K562 (cell line): ENCODE results near the gene KIF26B. TPM values are rescaled to one million over a fixed set of nuclear protein-coding genes. Genes with fewer than 3 reads are reported as not detected.

Experiments
- ATAC-seq: fragments of 200-7000 bp; cut with Tn5 transposase; 3 replicates; pipeline ENCODE4 v1.9.1; 2020; ENCODE audit warnings: moderate library complexity
- BruUV-seq: library from RNA; stranded (reverse); fragments of 400-500 nt; replicated peaks from 2 replicates; lab custom pipeline; 2021; lab: Mats Ljungman, UMichigan
- CTCF ChIA-PET: fragments of 300-600 bp; formaldehyde crosslinking; extraction: SDS; loops from one replicate; lab custom pipeline; 2021; ENCODE audit warnings: low intra/inter-chr PET ratio; lab: Yijun Ruan, JAX
- POLR2A ChIA-PET: fragments of 300-600, 350-650 bp; sonication (Branson Sonifier 250); formaldehyde crosslinking; extraction: SDS; loops from one replicate; lab custom pipeline; 2021; ENCODE audit warnings: antibody characterized with exemption, inconsistent platforms; lab: Yijun Ruan, JAX
- DNase-seq, 4 experiments: peaks; one replicate each; pipeline versions ENCODE4 v3.0.0 to v3.0.0-alpha.2; 2011 to 2018; ENCODE audit warnings: low spot score in 3 of 4, mixed read lengths in 3 of 4; ENCODE audit errors: extremely low read depth in 1 of 4
- FAIRE-seq: peaks from 2 replicates; lab custom pipeline; 2011; peaks lifted over from hg19 to GRCh38; lab: Jason Lieb, UNC
- H2AFZ ChIP-seq: 2 replicates; pipeline ENCODE4 v1.6.0; 2011; ENCODE audit warnings: low read depth, low read length, control low read depth, inconsistent platforms
- H3K27ac ChIP-seq: fragments of 200-600 bp; 3 replicates; pipeline ENCODE4 v1.8.0; 2011; ENCODE audit warnings: low read depth, mild to moderate bottlenecking, control low read depth, inconsistent platforms, low read length, moderate library complexity, mixed read lengths; ENCODE audit errors: extremely low read depth
- H3K27me3 ChIP-seq, 2 experiments: fragments of 300-600 bp in 1 of 2; 2 replicates in 1 of 2; 3 replicates in 1 of 2; pipeline versions ENCODE4 v1.6.0 to v1.8.0; 2011; ENCODE audit warnings: inconsistent platforms in 2 of 2, low read length in 2 of 2, mild to moderate bottlenecking in 1 of 2, mixed read lengths in 1 of 2, moderate library complexity in 1 of 2; ENCODE audit not compliant: control insufficient read depth in 2 of 2, insufficient read depth in 2 of 2
- H3K36me3 ChIP-seq: fragments of 300-600 bp; 3 replicates; pipeline ENCODE4 v1.8.0; 2011; ENCODE audit warnings: mild to moderate bottlenecking, low read length, inconsistent platforms; ENCODE audit not compliant: control insufficient read depth, insufficient read depth
- H3K4me1 ChIP-seq, 2 experiments: fragments of 200-600 bp in 1 of 2; replicated peaks in 1 of 2; 2 replicates in 1 of 2; 3 replicates in 1 of 2; pipeline versions ENCODE4 v1.5.1 to v1.8.0; 2011; ENCODE audit warnings: inconsistent platforms in 2 of 2, low read length in 2 of 2, mild to moderate bottlenecking in 1 of 2, mixed read lengths in 1 of 2, moderate library complexity in 1 of 2; ENCODE audit not compliant: control insufficient read depth in 2 of 2, insufficient read depth in 2 of 2
- H3K4me2 ChIP-seq: 2 replicates; pipeline ENCODE4 v1.6.1; 2011; ENCODE audit warnings: low read length, control low read depth, inconsistent platforms, mixed read lengths; ENCODE audit not compliant: insufficient read depth
- H3K4me3 ChIP-seq: fragments of 200-600 bp; sonication (generic), shearing (Covaris generic); 2 replicates; pipeline ENCODE4 v1.5.1; 2016; ENCODE audit warnings: control low read depth, inconsistent platforms
- H3K79me2 ChIP-seq: fragments of 200-600 bp; 3 replicates; pipeline ENCODE4 v1.8.0; 2011; ENCODE audit warnings: low read length, inconsistent platforms; ENCODE audit not compliant: control insufficient read depth, insufficient read depth
- H3K9ac ChIP-seq, 2 experiments: 2 replicates each; pipeline versions ENCODE4 v1.6.0 to v1.6.1; 2011; ENCODE audit warnings: low read depth in 2 of 2, low read length in 2 of 2, control low read depth in 1 of 2, inconsistent platforms in 1 of 2, mild to moderate bottlenecking in 1 of 2, mixed read lengths in 1 of 2; ENCODE audit not compliant: insufficient read depth in 1 of 2
- H3K9me1 ChIP-seq: one replicate; pipeline ENCODE4 v1.6.0; 2011; ENCODE audit warnings: inconsistent platforms, mild to moderate bottlenecking, low read length, moderate library complexity; ENCODE audit not compliant: control insufficient read depth, insufficient read depth
- H3K9me3 ChIP-seq: replicated peaks from 2 replicates; pipeline ENCODE4 v1.5.1; 2011; ENCODE audit warnings: low read depth, low read length, inconsistent platforms; ENCODE audit not compliant: control insufficient read depth, insufficient read depth
- H4K20me1 ChIP-seq: replicated peaks from 2 replicates; pipeline ENCODE4 v1.6.1; 2011; ENCODE audit warnings: low read length, inconsistent platforms, mixed read lengths; ENCODE audit not compliant: control insufficient read depth, insufficient read depth
- CEBPG ChIP-seq, 3 experiments: fragments of 200-800 bp in 1 of 3; sonication (Bioruptor generic) in 1 of 3; sonication (generic) in 1 of 3; formaldehyde crosslinking in 1 of 3; IDR thresholded peaks in 2 of 3; conservative IDR thresholded peaks in 1 of 3; 2 replicates each; pipeline versions ENCODE4 v1.6.1 to v1.8.0; 2016 to 2022; ENCODE audit warnings: missing compliant biosample characterization in 2 of 3, missing genetic modification characterization in 2 of 3, mild to moderate bottlenecking in 1 of 3, missing genetic modification reagents in 1 of 3
- GATA2 ChIP-seq: sonication (generic); formaldehyde crosslinking; IDR thresholded peaks from 2 replicates; pipeline ENCODE4 v1.4.0; 2020; ENCODE audit warnings: mild to moderate bottlenecking, missing genetic modification reagents
- HINFP ChIP-seq: fragments of 450-650 bp; conservative IDR thresholded peaks from 2 replicates; pipeline ENCODE4 v1.6.1; 2016; ENCODE audit warnings: missing genetic modification characterization, low read depth, mild to moderate bottlenecking, control low read depth, missing compliant biosample characterization
- HIVEP1 ChIP-seq: fragments of 250-450 bp; sonication (Bioruptor Pico); IDR thresholded peaks from 2 replicates; pipeline ENCODE4 v1.4.0; 2020; ENCODE audit warnings: mild to moderate bottlenecking
- MAFG ChIP-seq: fragments of 450-650 bp; conservative IDR thresholded peaks from 2 replicates; pipeline ENCODE4 v1.6.1; 2016; ENCODE audit warnings: missing genetic modification characterization, missing compliant biosample characterization
- MTA1 ChIP-seq: fragments of 450-650 bp; IDR thresholded peaks from 2 replicates; pipeline ENCODE4 v1.6.1; 2017; ENCODE audit warnings: borderline replicate concordance
- NFE2 ChIP-seq: IDR thresholded peaks from 2 replicates; pipeline ENCODE4 v1.6.1; 2014; ENCODE audit warnings: antibody characterized with exemption, low read depth
- NR2C1 ChIP-seq, 2 experiments: fragments of 450-650 bp; IDR thresholded peaks; 2 replicates each; pipeline ENCODE4 v1.6.1; 2017; ENCODE audit warnings: mild to moderate bottlenecking in 2 of 2, antibody characterized with exemption in 1 of 2, inconsistent platforms in 1 of 2, missing compliant biosample characterization in 1 of 2, missing genetic modification characterization in 1 of 2
- NR4A1 ChIP-seq, 2 experiments: fragments of 250-450 bp in 1 of 2; fragments of 450-650 bp in 1 of 2; sonication (Bioruptor Pico) in 1 of 2; IDR thresholded peaks; 2 replicates each; pipeline versions ENCODE4 v1.4.0 to v1.6.1; 2016 to 2020; ENCODE audit warnings: mild to moderate bottlenecking in 2 of 2, missing compliant biosample characterization in 1 of 2, missing genetic modification characterization in 1 of 2, moderate library complexity in 1 of 2
- PRMT5 ChIP-seq: sonication (generic); formaldehyde crosslinking; IDR thresholded peaks from 2 replicates; pipeline ENCODE4 v1.5.0; 2020; ENCODE audit warnings: missing genetic modification reagents
- SREBF1 ChIP-seq: fragments of 150-350 bp; IDR thresholded peaks from 2 replicates; pipeline ENCODE4 v1.6.1; 2014; ENCODE audit warnings: antibody characterized with exemption, low read depth, low read length, borderline replicate concordance
- SRSF7 ChIP-seq: fragments of 200-400 bp; formaldehyde crosslinking; optimal IDR thresholded peaks from 2 replicates; pipeline ENCODE3; 2017; ENCODE audit warnings: mild to moderate bottlenecking, low read depth, low read length
- STAT5B ChIP-seq: fragments of 250-450 bp; sonication (Bioruptor Pico); IDR thresholded peaks from 2 replicates; pipeline ENCODE4 v1.8.0; 2021; ENCODE audit warnings: mild to moderate bottlenecking, inconsistent platforms
- UBTF ChIP-seq, 2 experiments: IDR thresholded peaks; 2 replicates each; pipeline ENCODE4 v1.6.1; 2012; ENCODE audit warnings: improper control_type of control experiment in 2 of 2, low read depth in 2 of 2, low read length in 2 of 2, borderline replicate concordance in 1 of 2
- ZBTB34 ChIP-seq: fragments of 250-450 bp; sonication (Bioruptor Pico); IDR thresholded peaks from 2 replicates; pipeline ENCODE4 v1.8.0; 2021; ENCODE audit warnings: mild to moderate bottlenecking, moderate library complexity
- ZNF143 ChIP-seq: sonication (generic); formaldehyde crosslinking; IDR thresholded peaks from 2 replicates; pipeline ENCODE4 v1.9.0; 2022; ENCODE audit warnings: mild to moderate bottlenecking, missing genetic modification reagents
- WGBS: fragments of 100-300 bp; shearing (Covaris generic); methylation state at CpG from one replicate; pipeline ENCODE4 v1.1.6; 2016; ENCODE audit warnings: low coverage, mixed read lengths; ENCODE audit not compliant: insufficient coverage; ENCODE audit errors: missing lambda C conversion rate; 5-methylcytosine and 5-hydroxymethylcytosine counted together
- in situ Hi-C: fragments of 300-500 bp; cut with MboI; formaldehyde crosslinking; loops from 4 replicates; pipeline ENCODE4 v1.15.0; 2018; ENCODE audit warnings: inconsistent platforms, mixed read lengths
- intact Hi-C: fragments of 100-400 bp; cut with micrococcal nuclease; formaldehyde crosslinking; loops from 2 replicates; pipeline ENCODE4 v1.14.2; 2022
- polyA plus RNA-seq, 8 experiments: library from polyadenylated mRNA; depleted of rRNA in 4 of 8; stranded (reverse) in 5 of 8; unstranded in 3 of 8; fragments of >200 nt; fragmentation: Nextera tagmentation in 2 of 8; fragmentation: Illumina TruSeq in 1 of 8; extraction: Ambion mirVana in 2 of 8; extraction: Trizol in 1 of 8; gene quantifications; 2 replicates each; pipeline versions ENCODE4 v1.2.1 to v1.2.3, GENCODE V29; 2011 to 2014; ENCODE audit warnings: inconsistent platforms in 1 of 8, missing spikeins in 1 of 8
- total RNA-seq, 7 experiments: library from RNA; depleted of rRNA in 6 of 7; stranded (reverse); fragments of >200 nt in 6 of 7; fragmentation: Illumina TruSeq in 2 of 7; extraction: Trizol in 2 of 7; gene quantifications; 2 replicates each; pipeline versions ENCODE4 v1.2.1 to v1.2.3, GENCODE V29; 2011 to 2021; ENCODE audit warnings: low replicate concordance in 1 of 7
- TF ChIP-seq, protein P1 (sequence below): fragments of 250-450 bp; sonication (Bioruptor Pico); IDR thresholded peaks from 2 replicates; pipeline ENCODE4 v1.6.1; 2021; ENCODE audit warnings: mild to moderate bottlenecking

KIF26B gene
- total and polyA plus RNA-seq, 9 of the 15 experiments (the other 6 are each of a cell fraction or from before 2014, with no cell fraction given): 0.02 to 0.08 (median 0.03) TPM; not detected in 6

DNA sequence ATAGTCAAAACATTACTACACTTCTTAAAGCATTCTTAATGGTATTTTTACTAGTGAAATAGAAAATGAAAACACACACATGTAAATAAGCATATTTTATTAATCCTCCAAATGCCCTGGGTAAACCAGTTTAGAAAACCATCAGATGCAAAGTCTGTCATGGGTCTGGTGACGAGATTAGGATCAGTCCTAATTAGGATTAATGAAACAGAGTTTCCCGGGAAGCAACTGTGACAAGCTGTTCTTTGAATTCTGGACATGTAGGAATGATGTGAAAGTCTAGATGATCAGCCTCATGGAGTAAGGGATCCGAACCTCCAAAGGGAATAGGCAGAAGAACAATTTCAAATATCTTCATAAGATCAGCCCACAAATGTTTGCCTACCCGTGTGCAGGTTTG is 250.2 kb downstream of the KIF26B start:
- FAIRE-seq: no peak
- TF ChIP-seq HINFP (tag) (no peak), PRMT5 (CRISPR knock-in tag) (no peak), SREBF1 (no peak), SRSF7 (no peak), ZNF143 (CRISPR knock-in tag) (no peak), ZBTB34 (CRISPR knock-in tag) (no peak), MAFG (no peak), NR4A1 (CRISPR knock-in tag; IDR thresholded peaks at IDR 0.05) (no peak), NR4A1 (tag; IDR thresholded peaks at IDR 0.05) (no peak), UBTF (IDR thresholded peaks at IDR 0.05; ENCODE audit: borderline replicate concordance in 1 of 2, low read depth in 2 of 2, low read length in 2 of 2) (no peak), STAT5B (CRISPR knock-in tag) (no peak), CEBPG (CRISPR knock-in tag; IDR thresholded peaks at IDR 0.05) (no peak), CEBPG (tag; conservative IDR thresholded peaks at IDR 0.05 in 1 of 2, IDR thresholded peaks at IDR 0.05 in 1 of 2) (no peak), NFE2 (no peak), NR2C1 (IDR thresholded peaks at IDR 0.05) (no peak), NR2C1 (tag; IDR thresholded peaks at IDR 0.05) (no peak), MTA1 (no peak), HIVEP1 (CRISPR knock-in tag) (no peak), GATA2 (CRISPR knock-in tag) (no peak)
- TF ChIP-seq, protein P1, sequence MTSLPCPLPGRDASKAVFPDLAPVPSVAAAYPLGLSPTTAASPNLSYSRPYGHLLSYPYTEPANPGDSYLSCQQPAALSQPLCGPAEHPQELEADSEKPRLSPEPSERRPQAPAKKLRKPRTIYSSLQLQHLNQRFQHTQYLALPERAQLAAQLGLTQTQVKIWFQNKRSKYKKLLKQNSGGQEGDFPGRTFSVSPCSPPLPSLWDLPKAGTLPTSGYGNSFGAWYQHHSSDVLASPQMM (CRISPR knock-in tag): no peak

More for the DNA sequence above, 250.2 kb downstream of the KIF26B start:
- CTCF ChIA-PET: no interaction called here
- Histone ChIP-seq H3K4me3 (no peak overlapping the region), H3K27ac (no peak overlapping the region), H3K9ac (no peak overlapping the region), H3K27me3 (peaks cover 19 to 63% of the 10 kb centered on the region in 2 experiments), H3K4me2 (no peak overlapping the region), H3K9me1 (no peaks in the 10 kb centered on the region), H3K79me2 (no peaks in the 10 kb centered on the region), H2AFZ (no peak overlapping the region), H3K4me1 (no peaks in the 10 kb centered on the region), H4K20me1 (no peaks in the 10 kb centered on the region), H3K36me3 (no peaks in the 10 kb centered on the region), H3K9me3 (no peaks in the 10 kb centered on the region)
- intact Hi-C loops (no loop called here), in situ Hi-C loops (no loop called here)
- ATAC-seq: no peak
- no TSS peak for BruUV-seq
- no peak for DNase-seq
- WGBS: 0% methylated on average over 4 of the region's 4 CpGs
- POLR2A ChIA-PET: interaction anchor here (0.6 to 1.5 kb wide), 2 partner anchors 10 to 31 kb away, joined by 3 to 4 read pairs; no protein-coding TSS in a partner anchor
